ENCODE results near the gene BSPRY.
"Not testable (repeated sequence)": the region's sequence is repeated elsewhere in the genome, so short reads cannot be mapped to it uniquely, and the experiment has no call there.

Gene BSPRY

DNA sequence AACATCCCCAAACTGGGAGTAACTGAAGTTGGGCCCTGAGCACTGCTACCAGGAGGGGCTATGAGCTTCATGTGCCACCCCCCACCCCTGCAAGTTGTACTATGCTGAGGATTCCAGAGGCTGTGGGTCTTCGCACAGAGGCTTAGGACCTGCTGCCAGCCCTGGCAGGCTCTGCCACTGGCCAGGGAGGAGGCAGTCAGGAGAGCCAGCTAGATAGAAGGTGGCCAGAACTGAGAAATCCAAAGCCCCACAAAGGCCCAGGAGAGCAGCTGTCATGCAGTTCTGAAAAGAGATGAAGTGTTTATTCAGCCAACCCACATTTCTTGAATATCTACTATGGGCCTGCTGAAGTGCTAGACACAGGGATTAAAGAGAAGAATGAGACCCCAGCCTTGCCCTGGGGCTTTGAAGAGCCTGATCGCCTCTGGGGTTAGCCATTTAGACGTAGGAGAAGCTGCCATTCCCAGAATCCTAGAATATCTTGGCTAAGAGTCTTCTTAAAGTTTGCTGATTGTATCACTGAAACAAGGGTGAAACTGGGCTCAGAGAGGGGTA lies 50.4 kb downstream of the BSPRY start:
- in situ Hi-C loops (cut with HindIII; ENCODE audit: low sequenced_read_pairs) = loop anchor here (25.0 kb wide), 1 partner anchor 263 kb away; no protein-coding TSS in a partner anchor
- H3K4me3 ChIP-seq (ENCODE audit: low read depth, low read length) = no peak overlapping the region
- DNase-seq (ENCODE audit: low read depth, low spot score) = no peak
- no peak for TF ChIP-seq CTCF (IDR thresholded peaks at IDR 0.05; ENCODE audit: low read depth, low read length)

GRCh38 chr9:113401027-113401792 lies 51.9 kb downstream of the BSPRY start, which contains the start of gene ALAD:
TSS of gene ALAD (minus strand) at chr9:113401284. CDS start at chr9:113393559, 7,725 bp downstream.
- TF ChIP-seq CTCF (IDR thresholded peaks at IDR 0.05; ENCODE audit: low read depth, low read length) = peak; percentile 95
- in situ Hi-C loops (cut with HindIII; ENCODE audit: low sequenced_read_pairs) = loop anchor here (25.0 kb wide), 1 partner anchor 261 kb away; no protein-coding TSS in a partner anchor
- peak; percentile 99 for DNase-seq (ENCODE audit: low read depth, low spot score)
- H3K4me3 ChIP-seq (ENCODE audit: low read depth, low read length) = peak within 1 kb of the TSS; percentile 88

- in situ Hi-C loops (cut with HindIII; ENCODE audit: low sequenced_read_pairs) = loop anchor here (25.0 kb wide), 1 partner anchor 259 kb away; no protein-coding TSS in a partner anchor
- no peak for DNase-seq (ENCODE audit: low read depth, low spot score)
- no peak for TF ChIP-seq CTCF (IDR thresholded peaks at IDR 0.05; ENCODE audit: low read depth, low read length)
Measured at GRCh38 chr9:113403646-113404045, 54.3 kb downstream of the BSPRY start.

DNA sequence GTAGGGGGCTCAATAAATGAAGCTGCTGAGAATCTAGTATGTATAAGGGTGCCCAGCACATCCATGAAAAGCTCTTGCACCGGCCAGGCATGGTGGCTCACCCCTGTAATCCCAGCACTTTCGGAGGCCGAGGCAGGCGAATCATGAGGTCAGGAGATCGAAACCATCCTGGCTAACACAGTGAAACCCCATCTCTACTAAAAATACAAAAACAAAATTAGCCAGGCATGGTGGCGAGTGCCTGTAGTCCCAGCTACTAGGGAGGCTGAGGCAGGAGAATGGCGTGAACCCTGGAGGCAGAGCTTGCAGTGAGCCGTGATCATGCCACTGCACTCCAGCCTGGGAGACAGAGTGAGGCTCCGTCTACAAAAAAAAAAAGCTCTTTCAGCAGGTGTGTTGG lies 57.0 kb downstream of the BSPRY start:
- DNase-seq (ENCODE audit: low read depth, low spot score); H3K4me3 ChIP-seq (ENCODE audit: low read depth, low read length): not testable (repeated sequence)
- in situ Hi-C loops (cut with HindIII; ENCODE audit: low sequenced_read_pairs) = loop anchor here (25.0 kb wide), 1 partner anchor 256 kb away; no protein-coding TSS in a partner anchor

More at GRCh38 chr9:113403646-113404045, 54.3 kb downstream of the BSPRY start:
- H3K4me3 ChIP-seq (ENCODE audit: low read depth, low read length) = no peak overlapping the region

GRCh38 chr9:113406873-113407511 lies 57.7 kb downstream of the BSPRY start:
- peak; percentile 77 for DNase-seq (ENCODE audit: low read depth, low spot score)
- in situ Hi-C loops (cut with HindIII; ENCODE audit: low sequenced_read_pairs) = loop anchor here (25.0 kb wide), 1 partner anchor 255 kb away; no protein-coding TSS in a partner anchor
- peak; percentile 89 for TF ChIP-seq CTCF (IDR thresholded peaks at IDR 0.05; ENCODE audit: low read depth, low read length)
- not testable (repeated sequence) for H3K4me3 ChIP-seq (ENCODE audit: low read depth, low read length)

DNA sequence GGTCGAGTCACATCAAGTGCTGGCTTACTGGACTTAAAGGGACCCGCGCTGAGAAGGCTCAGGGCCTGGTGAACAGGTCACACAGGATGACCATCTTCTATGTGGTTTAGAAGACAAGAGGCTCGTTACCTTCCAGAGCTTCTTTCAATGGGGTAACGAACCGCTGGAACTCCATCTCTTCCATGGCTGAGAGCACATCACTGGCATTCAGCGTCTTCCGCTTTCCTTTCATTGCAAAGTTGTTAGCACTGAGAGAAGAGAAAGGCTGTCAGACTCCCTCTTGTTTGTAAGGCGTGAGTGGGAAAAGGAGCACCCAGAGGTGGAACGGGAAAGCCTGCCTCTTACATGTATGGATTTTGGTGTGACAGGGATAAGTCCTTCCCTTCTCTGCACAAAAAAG lies 60.1 kb downstream of the BSPRY start:
- DNase-seq (ENCODE audit: low read depth, low spot score) = no peak
- TF ChIP-seq CTCF (IDR thresholded peaks at IDR 0.05; ENCODE audit: low read depth, low read length) = no peak
- in situ Hi-C loops (cut with HindIII; ENCODE audit: low sequenced_read_pairs) = loop anchor here (25.0 kb wide), 1 partner anchor 253 kb away; no protein-coding TSS in a partner anchor
- peak overlapping the region; percentile 98 for H3K4me3 ChIP-seq (ENCODE audit: low read depth, low read length)

Measured in astrocyte of the spinal cord (primary cell).